ENCODE data around the gene MX2.

GRCh38 chr21:41381731-41382130 is 19.9 kb downstream of the MX2 start:
- TF ChIP-seq CTCF (IDR thresholded peaks at IDR 0.05) = no peak
- no peak for TF ChIP-seq POLR2A (IDR thresholded peaks at IDR 0.05)

Measured in adrenal gland (tissue), 5 donors.